Progenitor cell of endocrine pancreas (in vitro differentiated cells): ENCODE results near the gene CLDND2. TPM values are rescaled to one million over a fixed set of nuclear protein-coding genes. Genes with fewer than 3 reads are reported as not detected.

Experiments
- DNase-seq: peaks from one replicate; pipeline ENCODE4 v3.0.0; 2021; ENCODE audit warnings: low spot score; ENCODE audit not compliant: unreplicated experiment
- H3K27ac Mint-ChIP-seq: 2 replicates; pipeline ENCODE4 v1.8.0; 2021; ENCODE audit warnings: mild to moderate bottlenecking, moderate library complexity, mixed read lengths
- H3K27me3 Mint-ChIP-seq: 2 replicates; pipeline ENCODE4 v1.8.0; 2021; ENCODE audit warnings: mixed read lengths
- H3K36me3 Mint-ChIP-seq: 2 replicates; pipeline ENCODE4 v1.8.0; 2022; ENCODE audit warnings: mixed read lengths; ENCODE audit not compliant: insufficient read depth
- H3K4me1 Mint-ChIP-seq: 2 replicates; pipeline ENCODE4 v1.8.0; 2021; ENCODE audit warnings: low read depth, mixed read lengths
- H3K4me3 Mint-ChIP-seq: 2 replicates; pipeline ENCODE4 v1.8.0; 2021; ENCODE audit warnings: low read depth, mild to moderate bottlenecking, moderate library complexity, mixed read lengths
- H3K9me3 Mint-ChIP-seq: 2 replicates; pipeline ENCODE4 v1.8.0; 2021; ENCODE audit warnings: low read depth, mixed read lengths
- total RNA-seq: library from RNA; stranded (reverse); gene quantifications from 2 replicates; pipeline ENCODE4 v1.2.1, GENCODE V29; 2021
- TF ChIP-seq, protein P1 (sequence below): fragments of 200-600 bp; sonication (generic); IDR thresholded peaks from one replicate; pipeline ENCODE4 v1.5.0; 2021; ENCODE audit warnings: antibody characterized with exemption, mild to moderate bottlenecking; ENCODE audit not compliant: unreplicated experiment

CLDND2 gene
- total RNA-seq, 1 donor from 2014 or later = 1.4 TPM

DNA sequence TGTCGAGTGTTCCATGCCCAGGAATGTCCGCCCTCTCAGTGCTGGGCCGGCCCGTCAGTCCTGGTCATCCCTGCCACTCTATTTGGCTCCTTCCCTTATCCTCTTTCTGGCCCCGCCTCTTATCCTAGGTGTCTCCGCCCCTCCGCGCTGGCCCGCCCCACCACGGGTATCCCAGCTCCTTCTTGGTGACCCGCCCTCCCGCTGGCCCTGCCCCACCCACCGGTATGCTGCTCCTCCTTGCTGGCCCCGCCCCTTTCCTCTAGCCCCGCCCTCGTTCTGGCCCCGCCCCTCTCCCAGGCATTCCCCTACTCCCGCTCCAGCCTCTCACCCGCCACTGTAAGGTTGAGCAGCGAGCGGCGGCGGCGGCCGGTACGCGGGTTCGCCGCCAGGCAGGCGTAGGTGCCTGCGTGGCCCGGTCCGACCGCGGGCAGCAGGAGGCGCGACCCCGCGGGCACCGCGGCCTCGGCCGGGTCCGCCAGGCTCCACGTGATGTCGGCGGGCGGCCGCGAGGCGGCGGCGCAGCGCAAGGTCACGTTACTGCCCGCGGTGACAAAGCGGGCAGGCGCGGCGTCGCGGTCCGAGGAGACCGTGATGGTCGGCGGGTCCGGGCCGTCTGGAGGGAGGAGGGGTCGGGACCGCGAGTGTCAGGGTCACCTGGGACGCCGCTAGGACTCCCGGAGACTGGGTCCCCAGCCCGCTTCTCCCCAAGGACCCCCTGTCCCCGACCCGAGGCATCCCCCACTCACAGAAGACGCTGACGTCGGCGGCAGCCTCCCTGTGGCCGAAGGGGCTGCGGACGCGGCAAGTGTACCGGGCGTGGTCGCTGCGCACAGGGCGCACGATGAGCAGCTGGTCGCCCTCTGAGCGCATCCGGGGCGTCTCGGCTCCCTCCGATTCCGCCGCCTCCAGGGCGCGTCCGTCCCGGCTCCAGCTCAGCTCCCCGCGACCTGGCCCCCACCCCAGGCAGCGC lies 28.8 kb downstream of the CLDND2 start:
- TF ChIP-seq, protein P1, sequence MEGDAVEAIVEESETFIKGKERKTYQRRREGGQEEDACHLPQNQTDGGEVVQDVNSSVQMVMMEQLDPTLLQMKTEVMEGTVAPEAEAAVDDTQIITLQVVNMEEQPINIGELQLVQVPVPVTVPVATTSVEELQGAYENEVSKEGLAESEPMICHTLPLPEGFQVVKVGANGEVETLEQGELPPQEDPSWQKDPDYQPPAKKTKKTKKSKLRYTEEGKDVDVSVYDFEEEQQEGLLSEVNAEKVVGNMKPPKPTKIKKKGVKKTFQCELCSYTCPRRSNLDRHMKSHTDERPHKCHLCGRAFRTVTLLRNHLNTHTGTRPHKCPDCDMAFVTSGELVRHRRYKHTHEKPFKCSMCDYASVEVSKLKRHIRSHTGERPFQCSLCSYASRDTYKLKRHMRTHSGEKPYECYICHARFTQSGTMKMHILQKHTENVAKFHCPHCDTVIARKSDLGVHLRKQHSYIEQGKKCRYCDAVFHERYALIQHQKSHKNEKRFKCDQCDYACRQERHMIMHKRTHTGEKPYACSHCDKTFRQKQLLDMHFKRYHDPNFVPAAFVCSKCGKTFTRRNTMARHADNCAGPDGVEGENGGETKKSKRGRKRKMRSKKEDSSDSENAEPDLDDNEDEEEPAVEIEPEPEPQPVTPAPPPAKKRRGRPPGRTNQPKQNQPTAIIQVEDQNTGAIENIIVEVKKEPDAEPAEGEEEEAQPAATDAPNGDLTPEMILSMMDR = peak; percentile 35
- no peaks in the 10 kb centered on the region for H3K9me3 Mint-ChIP-seq
- peaks cover 25% of the 10 kb centered on the region for H3K27me3 Mint-ChIP-seq
- H3K36me3 Mint-ChIP-seq = peaks cover 4% of the 10 kb centered on the region
- peak; percentile 93 for DNase-seq
- H3K4me3 Mint-ChIP-seq = peak overlapping the region; percentile 80
- peak overlapping the region; percentile 93 for H3K27ac Mint-ChIP-seq
- peaks cover 5% of the 10 kb centered on the region for H3K4me1 Mint-ChIP-seq

DNA sequence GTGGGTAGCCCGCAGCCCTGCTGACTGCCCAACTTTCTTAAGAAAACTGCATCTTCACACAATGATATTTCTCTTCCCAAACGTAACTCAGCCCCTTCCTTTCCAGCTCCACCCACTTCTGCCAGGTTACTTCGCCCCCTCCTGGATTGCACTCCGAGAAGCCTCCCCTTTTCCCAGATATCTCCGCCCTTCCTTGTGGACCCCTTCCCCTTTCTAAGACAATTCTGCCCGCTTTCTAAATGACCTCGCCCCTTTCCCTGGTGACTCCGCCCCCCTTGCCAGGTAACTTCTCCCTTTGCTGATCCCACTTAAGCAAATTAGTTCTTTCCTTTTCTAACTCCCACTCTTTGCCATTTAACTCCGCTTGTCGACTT lies 29.5 kb downstream of the CLDND2 start:
- Mint-ChIP-seq H3K27ac (peak overlapping the region; percentile 93), H3K27me3 (peaks cover 25% of the 10 kb centered on the region), H3K9me3 (no peaks in the 10 kb centered on the region), H3K4me3 (peak overlapping the region; percentile 80), H3K4me1 (peaks cover 5% of the 10 kb centered on the region), H3K36me3 (no peaks in the 10 kb centered on the region)
- DNase-seq = no peak
- TF ChIP-seq, protein P1 = no peak

DNA sequence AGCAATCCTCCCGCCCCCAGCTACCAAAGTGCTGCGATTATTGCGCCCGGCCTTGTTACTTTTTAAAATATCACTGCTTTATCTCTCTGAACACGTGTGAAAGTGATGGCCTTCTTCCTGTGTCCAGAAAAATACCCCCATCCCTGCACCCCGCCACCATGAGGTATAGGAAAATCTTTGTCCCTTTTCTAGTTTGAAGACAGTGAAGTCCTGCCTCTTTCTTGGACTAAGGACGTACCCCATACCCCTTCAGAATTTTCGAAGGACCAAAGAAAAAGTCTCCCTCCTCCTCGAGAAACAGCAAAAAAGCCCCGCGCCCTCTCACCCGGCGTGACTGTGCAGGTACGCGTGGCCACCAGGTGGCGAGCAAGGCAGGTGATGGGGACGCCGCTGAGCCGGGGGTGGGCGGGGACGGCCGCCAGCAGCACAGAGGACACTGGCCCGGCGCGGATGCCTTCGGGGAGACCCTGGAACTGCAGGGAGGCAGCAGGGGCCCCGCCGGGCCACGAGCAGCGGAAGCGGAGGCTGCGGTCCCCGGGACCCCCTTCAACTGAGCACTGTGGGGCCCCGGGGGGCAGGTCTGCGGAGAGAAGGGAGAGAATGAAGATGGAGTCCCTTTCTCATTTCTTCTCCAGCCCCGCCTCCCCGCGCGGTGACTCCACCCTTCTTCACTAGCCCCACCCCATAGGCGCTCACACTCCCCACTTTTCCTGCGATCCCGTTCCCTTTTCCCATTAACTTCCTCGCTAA lies 30.1 kb downstream of the CLDND2 start:
- H3K36me3 Mint-ChIP-seq = no peaks in the 10 kb centered on the region
- TF ChIP-seq, protein P1 = peak; percentile 92
- peak overlapping the region; percentile 80 for H3K4me3 Mint-ChIP-seq
- H3K9me3 Mint-ChIP-seq = no peaks in the 10 kb centered on the region
- H3K27ac Mint-ChIP-seq = peak overlapping the region; percentile 93
- peaks cover 5% of the 10 kb centered on the region for H3K4me1 Mint-ChIP-seq
- peak; percentile 88 for DNase-seq
- peaks cover 25% of the 10 kb centered on the region for H3K27me3 Mint-ChIP-seq

DNA sequence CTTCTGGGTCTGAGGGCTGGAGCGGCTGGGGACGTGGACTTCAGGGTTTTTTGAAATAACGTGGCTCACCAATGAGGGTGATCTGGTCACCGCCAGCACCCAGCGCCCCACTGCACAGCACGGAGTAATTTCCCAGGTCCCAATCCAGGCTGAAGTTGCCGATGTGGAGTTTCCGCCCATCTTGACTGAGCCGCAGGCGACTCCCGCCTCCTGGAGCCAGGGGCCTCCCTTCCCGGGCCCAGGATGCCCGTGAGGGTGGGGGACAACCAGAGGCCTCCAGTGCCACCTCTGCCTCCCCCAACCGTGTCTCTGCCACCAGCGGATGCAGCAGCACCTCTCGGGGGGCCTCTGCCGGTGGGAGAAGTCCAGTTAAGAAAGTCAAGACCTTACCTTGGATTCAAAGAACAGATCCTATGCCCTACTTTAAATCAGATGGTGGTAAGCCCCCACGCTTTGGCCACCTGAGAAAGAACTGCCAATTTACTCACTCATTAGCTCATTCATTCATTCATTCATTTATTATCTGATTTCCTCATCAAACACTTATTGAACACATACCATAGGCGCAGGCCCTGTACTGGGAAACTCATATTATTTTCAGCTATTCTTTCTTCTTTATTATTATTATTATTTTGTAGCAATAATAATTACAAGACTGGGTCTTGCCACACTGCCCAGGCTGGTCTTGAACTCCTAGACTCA lies 30.8 kb downstream of the CLDND2 start:
- Mint-ChIP-seq H3K4me1 (peaks cover 5% of the 10 kb centered on the region), H3K27ac (no peak overlapping the region), H3K4me3 (peak overlapping the region; percentile 80), H3K9me3 (no peaks in the 10 kb centered on the region), H3K36me3 (no peaks in the 10 kb centered on the region), H3K27me3 (peaks cover 23% of the 10 kb centered on the region)
- TF ChIP-seq, protein P1 = no peak
- DNase-seq = no peak
